ENCODE results near the gene STPG2. TPM values are rescaled to one million over a fixed set of nuclear protein-coding genes. Genes with fewer than 3 reads are reported as not detected.

The STPG2 gene
- total and polyA plus RNA-seq, 4 donors: 0.10 to 1.6 (median 0.27) TPM

DNA sequence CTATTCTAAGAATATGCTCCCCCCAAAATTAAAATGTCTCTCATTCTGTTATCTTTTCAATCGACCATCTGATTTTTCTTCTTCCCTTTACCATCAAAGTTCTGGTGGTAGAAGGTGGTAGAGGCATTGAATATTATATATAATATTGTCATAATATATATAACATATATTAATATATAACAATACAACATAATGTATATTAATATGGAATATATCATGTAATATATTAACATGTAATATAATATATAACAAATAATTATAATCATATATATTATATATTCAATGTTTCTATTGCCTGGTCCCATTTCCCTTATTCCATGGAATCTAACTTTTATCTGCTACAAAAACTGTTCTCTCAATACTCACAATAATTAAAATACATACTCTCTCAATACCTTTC is 40.6 kb downstream of the STPG2 start:
- no peaks in the 10 kb centered on the region for H3K36me3 ChIP-seq (ENCODE audit: control insufficient read depth in 4 of 4, insufficient read depth in 4 of 4, low read length in 4 of 4)
- no peak overlapping the region for H3K9ac ChIP-seq (ENCODE audit: insufficient read depth in 1 of 2, low read length in 2 of 2)
- ATAC-seq (ENCODE audit: insufficient read depth, low FRiP score) (no peak), DNase-seq (no peak)
- no peaks in the 10 kb centered on the region for H3K9me3 ChIP-seq (ENCODE audit: control insufficient read depth in 4 of 4, insufficient read depth in 3 of 4, low read length in 3 of 4)
- no peak overlapping the region for H3K27ac ChIP-seq (ENCODE audit: low read depth in 1 of 2, low read length in 1 of 2)
- H3K4me1 ChIP-seq (ENCODE audit: control insufficient read depth in 5 of 5, insufficient read depth in 5 of 5, low read length in 5 of 5): no peaks in the 10 kb centered on the region
- no peak overlapping the region for H3K4me3 ChIP-seq
- WGBS, 2 donors: 79 to 81% methylated on average over 1 of the region's 1 CpG
- TF ChIP-seq, protein P1, sequence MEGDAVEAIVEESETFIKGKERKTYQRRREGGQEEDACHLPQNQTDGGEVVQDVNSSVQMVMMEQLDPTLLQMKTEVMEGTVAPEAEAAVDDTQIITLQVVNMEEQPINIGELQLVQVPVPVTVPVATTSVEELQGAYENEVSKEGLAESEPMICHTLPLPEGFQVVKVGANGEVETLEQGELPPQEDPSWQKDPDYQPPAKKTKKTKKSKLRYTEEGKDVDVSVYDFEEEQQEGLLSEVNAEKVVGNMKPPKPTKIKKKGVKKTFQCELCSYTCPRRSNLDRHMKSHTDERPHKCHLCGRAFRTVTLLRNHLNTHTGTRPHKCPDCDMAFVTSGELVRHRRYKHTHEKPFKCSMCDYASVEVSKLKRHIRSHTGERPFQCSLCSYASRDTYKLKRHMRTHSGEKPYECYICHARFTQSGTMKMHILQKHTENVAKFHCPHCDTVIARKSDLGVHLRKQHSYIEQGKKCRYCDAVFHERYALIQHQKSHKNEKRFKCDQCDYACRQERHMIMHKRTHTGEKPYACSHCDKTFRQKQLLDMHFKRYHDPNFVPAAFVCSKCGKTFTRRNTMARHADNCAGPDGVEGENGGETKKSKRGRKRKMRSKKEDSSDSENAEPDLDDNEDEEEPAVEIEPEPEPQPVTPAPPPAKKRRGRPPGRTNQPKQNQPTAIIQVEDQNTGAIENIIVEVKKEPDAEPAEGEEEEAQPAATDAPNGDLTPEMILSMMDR (IDR thresholded peaks at IDR 0.05; ENCODE audit: control extremely low read depth, extremely low read depth): no peak
- H3K27me3 ChIP-seq (ENCODE audit: control insufficient read depth in 3 of 3, insufficient read depth in 3 of 3, low read length in 2 of 3): no peaks in the 10 kb centered on the region

- no peaks in the 10 kb centered on the region for H3K36me3 ChIP-seq (ENCODE audit: control insufficient read depth in 4 of 4, insufficient read depth in 4 of 4, low read length in 4 of 4)
- ATAC-seq (ENCODE audit: insufficient read depth, low FRiP score) (no peak), DNase-seq (no peak)
- 33 to 95% methylated on average over 1 of the region's 1 CpG for WGBS, 2 donors
- TF ChIP-seq, protein P1 (IDR thresholded peaks at IDR 0.05; ENCODE audit: control extremely low read depth, extremely low read depth): no peak
- H3K4me3 ChIP-seq: no peak overlapping the region
- no peak overlapping the region for H3K9ac ChIP-seq (ENCODE audit: insufficient read depth in 1 of 2, low read length in 2 of 2)
- H3K9me3 ChIP-seq (ENCODE audit: control insufficient read depth in 4 of 4, insufficient read depth in 3 of 4, low read length in 3 of 4): no peaks in the 10 kb centered on the region
- H3K27me3 ChIP-seq (ENCODE audit: control insufficient read depth in 3 of 3, insufficient read depth in 3 of 3, low read length in 2 of 3): no peaks in the 10 kb centered on the region
- no peak overlapping the region for H3K27ac ChIP-seq (ENCODE audit: low read depth in 1 of 2, low read length in 1 of 2)
- no peaks in the 10 kb centered on the region for H3K4me1 ChIP-seq (ENCODE audit: control insufficient read depth in 5 of 5, insufficient read depth in 5 of 5, low read length in 5 of 5)
Measured at GRCh38 chr4:98101988-98102387, 41.3 kb downstream of the STPG2 start.

GRCh38 chr4:98098764-98099163 is 44.5 kb downstream of the STPG2 start:
- Histone ChIP-seq H3K36me3 (ENCODE audit: control insufficient read depth in 4 of 4, insufficient read depth in 4 of 4, low read length in 4 of 4) (no peaks in the 10 kb centered on the region), H3K27me3 (ENCODE audit: control insufficient read depth in 3 of 3, insufficient read depth in 3 of 3, low read length in 2 of 3) (no peaks in the 10 kb centered on the region), H3K9me3 (ENCODE audit: control insufficient read depth in 4 of 4, insufficient read depth in 3 of 4, low read length in 3 of 4) (no peaks in the 10 kb centered on the region), H3K9ac (ENCODE audit: insufficient read depth in 1 of 2, low read length in 2 of 2) (no peak overlapping the region), H3K4me3 (no peak overlapping the region), H3K4me1 (ENCODE audit: control insufficient read depth in 5 of 5, insufficient read depth in 5 of 5, low read length in 5 of 5) (no peaks in the 10 kb centered on the region), H3K27ac (ENCODE audit: low read depth in 1 of 2, low read length in 1 of 2) (no peak overlapping the region)
- TF ChIP-seq, protein P1 (IDR thresholded peaks at IDR 0.05; ENCODE audit: control extremely low read depth, extremely low read depth): no peak
- ATAC-seq (ENCODE audit: insufficient read depth, low FRiP score): no peak
- no peak for DNase-seq

DNA sequence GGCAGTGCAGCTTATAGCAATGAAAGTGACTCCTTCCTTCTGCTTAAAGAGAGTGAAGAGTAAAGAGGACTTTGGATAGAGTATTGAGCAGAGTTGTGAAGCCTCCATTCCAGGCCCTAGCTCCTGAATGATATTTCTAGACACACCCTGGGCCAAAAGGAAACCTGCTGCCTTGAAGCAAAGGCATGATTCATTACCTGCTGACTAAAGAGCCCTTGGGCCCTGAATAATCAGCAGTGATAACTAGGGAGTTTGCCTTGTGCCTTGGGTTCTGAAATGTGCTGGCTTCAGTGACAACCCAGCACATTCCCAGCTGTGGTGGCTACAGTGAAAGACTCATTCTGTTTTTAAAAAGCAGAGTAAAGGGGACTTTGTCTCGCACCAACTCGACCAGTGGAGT is 49.2 kb downstream of the STPG2 start:
- Histone ChIP-seq H3K4me1 (ENCODE audit: control insufficient read depth in 5 of 5, insufficient read depth in 5 of 5, low read length in 5 of 5) (no peaks in the 10 kb centered on the region), H3K9ac (ENCODE audit: insufficient read depth in 1 of 2, low read length in 2 of 2) (no peak overlapping the region), H3K27ac (ENCODE audit: low read depth in 1 of 2, low read length in 1 of 2) (no peak overlapping the region), H3K36me3 (ENCODE audit: control insufficient read depth in 4 of 4, insufficient read depth in 4 of 4, low read length in 4 of 4) (no peaks in the 10 kb centered on the region), H3K9me3 (ENCODE audit: control insufficient read depth in 4 of 4, insufficient read depth in 3 of 4, low read length in 3 of 4) (no peaks in the 10 kb centered on the region), H3K4me3 (no peak overlapping the region), H3K27me3 (ENCODE audit: control insufficient read depth in 3 of 3, insufficient read depth in 3 of 3, low read length in 2 of 3) (no peaks in the 10 kb centered on the region)
- ATAC-seq (ENCODE audit: insufficient read depth, low FRiP score) (no peak), DNase-seq (no peak)
- TF ChIP-seq, protein P1 (IDR thresholded peaks at IDR 0.05; ENCODE audit: control extremely low read depth, extremely low read depth): no peak
- WGBS, 2 donors: 96 to 98% methylated on average over 2 of the region's 2 CpGs
